Heart right ventricle (tissue), 16 donors: ENCODE data around the gene SLC25A46. TPM values are rescaled to one million over a fixed set of nuclear protein-coding genes. Genes with fewer than 3 reads are reported as not detected.

Experiments used
- ATAC-seq, 8 donors: fragments of 200-7000 bp; cut with Tn5 transposase; one replicate each; pipeline ENCODE4 v1.9.1; 2020; ENCODE audit warnings: mild to moderate bottlenecking in 8 of 8, moderate library complexity in 8 of 8, moderate number of reproducible peaks in 1 of 8
- DNase-seq, 2 donors: peaks; one replicate each; pipeline ENCODE4 v3.0.0-alpha.2; 2020
- H3K27ac ChIP-seq, 10 donors: fragments of 200-600 bp; sonication (generic) in 2 of 10; one replicate each; pipeline versions ENCODE4 v1.5.0 to v1.8.0; 2020 to 2022; ENCODE audit warnings: mild to moderate bottlenecking in 3 of 10
- H3K27me3 ChIP-seq, 7 donors: fragments of 200-600 bp; one replicate each; pipeline ENCODE4 v1.8.0; 2021 to 2022; ENCODE audit warnings: mild to moderate bottlenecking in 2 of 7
- H3K36me3 ChIP-seq, 9 donors: fragments of 200-600 bp; sonication (generic) in 1 of 9; one replicate each; pipeline versions ENCODE4 v1.5.0 to v1.8.0; 2020 to 2022; ENCODE audit warnings: mild to moderate bottlenecking in 2 of 9
- H3K4me1 ChIP-seq, 9 donors: fragments of 200-600 bp; sonication (generic) in 1 of 9; one replicate each; pipeline versions ENCODE4 v1.5.0 to v1.8.0; 2020 to 2022; ENCODE audit warnings: mild to moderate bottlenecking in 4 of 9
- H3K4me3 ChIP-seq, 10 donors: fragments of 200-600 bp; sonication (generic) in 2 of 10; one replicate each; pipeline versions ENCODE4 v1.5.0 to v1.8.0; 2020 to 2022; ENCODE audit warnings: mild to moderate bottlenecking in 7 of 10, moderate library complexity in 2 of 10
- H3K9me3 ChIP-seq, 11 donors: fragments of 200-600 bp in 10 of 11; sonication (generic) in 2 of 11; one replicate each; pipeline versions ENCODE4 v1.5.0 to v1.8.0; 2013 to 2022; ENCODE audit warnings: mild to moderate bottlenecking in 2 of 11, control low read depth in 1 of 11, moderate library complexity in 1 of 11
- CTCF ChIP-seq, 9 donors: fragments of 200-600 bp; sonication (generic) in 2 of 9; IDR thresholded peaks; one replicate each; pipeline versions ENCODE4 v1.5.0 to v1.8.0; 2021 to 2022; ENCODE audit warnings: antibody characterized with exemption in 9 of 9, mild to moderate bottlenecking in 5 of 9, moderate library complexity in 1 of 9
- WGBS, 2 donors: extraction: QIAGEN DNeasy Blood & Tissue Kit; methylation state at CpG; one replicate each; pipeline ENCODE4 v1.1.7; 2013; ENCODE audit warnings: inconsistent platforms in 1 of 2; 5-methylcytosine and 5-hydroxymethylcytosine counted together
- intact Hi-C, 10 donors: fragments of 100-400 bp; cut with DNase I; formaldehyde crosslinking; loops; one replicate each; pipeline versions ENCODE4 v1.11.1 to v1.14.2; 2022
- polyA plus RNA-seq, 2 donors: library from polyadenylated mRNA; stranded (reverse); fragments of 200-250 nt; gene quantifications; one replicate each; pipeline ENCODE4 v1.2.3, GENCODE V29; 2013
- total RNA-seq, 10 donors: library from RNA; stranded (reverse); fragmentation: NEBNext Ultra II Directional in 3 of 10; extraction: Animal tissue kit (Norgen Biotek cat#: 25700) in 3 of 10; gene quantifications; one replicate each; pipeline versions ENCODE4 v1.2.1 to v1.2.4, GENCODE V29; 2021 to 2023
- donor health status: Arrhythmogenic right ventricular cardiomyopathy.
- donor health status: ischemic (EF 13 %, LVEDD 7.1; RV severe dilation, severe dysfunction).
- donor health status: healthy with polysubstance abuse.
- donor health status: DM: no; HTN: yes; CAD: no.
- donor health status: DM: no; HTN: no; CAD: no.
- donor health status: ischemic (EF 25% LVEDD 6.9; RV normal size, moderate dysfunction).
- donor health status: ischemic (EF 25% LVEDD 5.7; RV mildly dilated, moderate dysfunction).
- donor health status: healthy.
- donor health status: DM: yes; HTN: yes; CAD: no.
- donor health status: Ischemic cardiomyopathy.
- donor health status: ischemic (EF 35%, LVEDD 5.7; RV mildly dilated, moderate dysfunction).
- donor health status: nonischemic (EF 11% LVEDD 7.7; RV severe dilation, severe dysfunction).
- donor health status: DM: yes; HTN: yes; CAD: no.
- donor health status: PGD.
- donor health status: ischemic (EF 29% LVEDD 5.4; RV normal size, mild dysfunction).
- donor health status: nonischemic (EF 23%, LVEDD 6.1; RV moderate dilation, normal function).

The SLC25A46 gene
- total and polyA plus RNA-seq, 12 donors: 10.5 to 69.3 (median 60.0) TPM

GRCh38 chr5:110735556-110735955, 3.3 kb upstream of the SLC25A46 start:
- Histone ChIP-seq H3K27me3 (peaks cover 0 to 5% (median 0%) of the 10 kb centered on the region in 7 donors), H3K36me3 (no peaks in the 10 kb centered on the region), H3K4me1 (peaks cover 0 to 21% (median 11%) of the 10 kb centered on the region in 9 donors), H3K27ac (no peak overlapping the region), H3K9me3 (no peaks in the 10 kb centered on the region), H3K4me3 (no peak overlapping the region)
- WGBS, 2 donors: 43 to 44% methylated on average over 1 of the region's 1 CpG
- no peak for ATAC-seq
- TF ChIP-seq CTCF (IDR thresholded peaks at IDR 0.05): no peak
- no peak for DNase-seq
- intact Hi-C loops: no loop called here

DNA sequence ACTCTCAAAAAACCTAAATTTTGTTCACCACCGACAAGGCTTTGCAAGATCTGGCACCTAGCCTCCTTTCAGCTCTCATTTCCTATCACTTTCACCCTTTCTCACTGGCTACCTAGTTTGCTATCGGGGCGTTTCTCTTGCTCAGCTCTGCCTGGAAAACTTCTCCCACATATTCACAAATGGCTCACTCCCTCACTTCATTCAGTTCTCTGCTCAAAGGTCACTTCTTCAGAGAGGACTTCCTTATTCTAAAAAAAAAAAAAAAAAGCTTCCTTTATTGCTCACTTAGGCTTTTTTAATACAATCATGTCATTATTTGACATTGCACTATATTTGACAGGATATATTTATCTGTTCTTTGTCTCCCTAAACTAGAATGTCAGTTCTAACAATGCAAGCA, 2.1 kb upstream of the SLC25A46 start:
- Histone ChIP-seq H3K9me3 (no peaks in the 10 kb centered on the region), H3K4me3 (no peak overlapping the region), H3K4me1 (peaks cover 0 to 33% (median 21%) of the 10 kb centered on the region in 9 donors), H3K27me3 (peaks cover 0 to 5% (median 0%) of the 10 kb centered on the region in 7 donors), H3K27ac (no peak overlapping the region), H3K36me3 (no peaks in the 10 kb centered on the region)
- ATAC-seq (no peak), DNase-seq (no peak)
- intact Hi-C loops: no loop called here
- TF ChIP-seq CTCF (IDR thresholded peaks at IDR 0.05): no peak
- 68 to 82% methylated on average over 3 of the region's 3 CpGs for WGBS, 2 donors

- ATAC-seq (peak; percentile 40 to 82 (median 74)), DNase-seq (no peak)
- TF ChIP-seq CTCF (IDR thresholded peaks at IDR 0.05): no peak
- Histone ChIP-seq H3K36me3 (peaks cover 0 to 14% (median 0%) of the 10 kb centered on the region in 9 donors), H3K27ac (peak overlapping the region in 9 of 10 donors; percentile 85 to 95 (median 88)), H3K9me3 (no peaks in the 10 kb centered on the region), H3K4me1 (peaks cover 0 to 36% (median 21%) of the 10 kb centered on the region in 9 donors), H3K27me3 (peaks cover 0 to 5% (median 0%) of the 10 kb centered on the region in 7 donors), H3K4me3 (peak overlapping the region; percentile 72 to 96 (median 86))
- intact Hi-C loops: no loop called here
- WGBS, 2 donors: 0% methylated on average over 14 of the region's 14 CpGs
Observed at GRCh38 chr5:110738503-110738811, 350 bp upstream of the SLC25A46 start.

DNA sequence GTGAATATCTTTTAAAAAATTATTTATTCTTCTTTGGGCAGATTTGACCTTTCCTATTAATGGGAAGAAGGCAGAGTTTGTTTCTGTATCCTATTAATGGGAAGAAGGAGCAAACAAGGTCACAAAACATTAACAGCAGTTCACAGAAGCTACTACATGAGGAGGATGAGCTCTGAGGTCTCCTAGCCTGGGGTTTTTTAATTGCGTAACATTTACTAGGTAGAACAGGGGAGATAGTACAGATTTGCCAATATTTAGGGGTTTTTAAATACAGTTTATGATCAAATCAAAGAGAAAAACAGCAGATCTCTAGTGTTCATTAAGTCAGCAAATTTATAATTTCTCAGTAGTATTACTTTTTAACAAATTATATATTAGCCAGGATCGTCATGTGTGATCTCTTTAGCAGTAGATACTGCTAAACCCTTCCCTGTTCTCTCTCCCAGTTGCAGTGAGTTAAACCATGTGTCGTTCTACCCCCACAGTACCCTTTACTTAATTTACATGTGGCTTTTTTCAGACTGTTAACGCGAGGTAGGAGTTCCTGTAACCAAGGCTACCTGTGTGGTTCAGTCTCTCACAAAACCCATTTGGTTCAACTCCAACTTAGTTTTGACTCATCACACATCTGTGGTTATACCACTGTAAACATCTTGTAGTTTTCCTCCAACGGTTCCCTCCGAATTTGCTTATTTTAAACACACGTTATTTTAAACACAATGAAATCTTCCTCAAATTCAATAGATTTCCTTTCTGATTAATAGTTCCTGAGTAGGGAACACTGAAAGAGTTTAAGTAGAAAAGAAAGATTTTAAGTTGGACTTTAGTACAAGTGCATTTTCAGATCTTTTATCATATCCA, 13.3 kb downstream of the SLC25A46 start:
- H3K27me3 ChIP-seq: no peaks in the 10 kb centered on the region
- intact Hi-C loops: loop anchor here in 6 of 10 donors (10.0 kb wide), 3 partner anchors 313 to 343 kb away; partner anchors contain the start of genes WDR36 (in 2 of the 6) and TSLP (in 1 of the 6)
- no peak for TF ChIP-seq CTCF (IDR thresholded peaks at IDR 0.05)
- H3K9me3 ChIP-seq: no peaks in the 10 kb centered on the region
- peaks cover 0 to 98% (median 28%) of the 10 kb centered on the region in 9 donors for H3K36me3 ChIP-seq
- ATAC-seq (no peak), DNase-seq (no peak)
- H3K4me1 ChIP-seq: no peaks in the 10 kb centered on the region
- H3K4me3 ChIP-seq: no peak overlapping the region
- 82 to 84% methylated on average over 8 of the region's 8 CpGs for WGBS, 2 donors
- no peak overlapping the region for H3K27ac ChIP-seq
